NOMO-1 (cell line): ENCODE results near the gene HBS1L.

Experiments
- DNase-seq, 2 experiments: peaks; one replicate each; lab custom pipeline; 2025; ENCODE audit not compliant: unreplicated experiment in 2 of 2; lab: John Stamatoyannopoulos, UW

The HBS1L gene

GRCh38 chr6:134956032-134956431 is 98.6 kb downstream of the HBS1L start:
- no peak for DNase-seq

GRCh38 chr6:134954272-134955000 is 100.2 kb downstream of the HBS1L start:
- DNase-seq = no peak

- DNase-seq = no peak
Measured at GRCh38 chr6:134951494-134952263, 102.9 kb downstream of the HBS1L start.

GRCh38 chr6:134950482-134950881 is 104.1 kb downstream of the HBS1L start:
- no peak for DNase-seq

GRCh38 chr6:134949927-134950326 is 104.7 kb downstream of the HBS1L start, which contains the start of gene ALDH8A1:
Gene ALDH8A1 (minus strand): TSS chr6:134950101. CDS start chr6:134950053, 48 bp downstream.
- no peak for DNase-seq

GRCh38 chr6:134948691-134949090 is 105.9 kb downstream of the HBS1L start:
- no peak for DNase-seq

GRCh38 chr6:134948142-134948541 is 106.5 kb downstream of the HBS1L start:
- DNase-seq = no peak

- DNase-seq = no peak
Measured at GRCh38 chr6:134945045-134945444, 109.6 kb downstream of the HBS1L start.

- DNase-seq = no peak
Measured at GRCh38 chr6:134943522-134944111, 111.0 kb downstream of the HBS1L start.

GRCh38 chr6:134938896-134939295 is 115.7 kb downstream of the HBS1L start:
- no peak for DNase-seq

GRCh38 chr6:134937426-134937825 is 117.2 kb downstream of the HBS1L start:
- DNase-seq = no peak

- no peak for DNase-seq
Measured at GRCh38 chr6:134936931-134937330, 117.7 kb downstream of the HBS1L start.

GRCh38 chr6:134936476-134936875 is 118.1 kb downstream of the HBS1L start:
- DNase-seq = no peak

- no peak for DNase-seq
Measured at GRCh38 chr6:134934793-134935485, 119.7 kb downstream of the HBS1L start.

GRCh38 chr6:134932535-134933470 is 121.8 kb downstream of the HBS1L start:
- DNase-seq = no peak

- no peak for DNase-seq
Measured at GRCh38 chr6:134932098-134932497, 122.5 kb downstream of the HBS1L start.

GRCh38 chr6:134930463-134930862 is 124.2 kb downstream of the HBS1L start:
- DNase-seq = no peak

- no peak for DNase-seq
Measured at GRCh38 chr6:134928151-134928900, 126.3 kb downstream of the HBS1L start.

GRCh38 chr6:134925800-134926199 is 128.8 kb downstream of the HBS1L start:
- DNase-seq = no peak
